Measurements from ENCODE around the gene SEZ6L.

SEZ6L gene

GRCh38 chr22:26308467-26308866, 139.2 kb downstream of the SEZ6L start:
- Histone ChIP-seq H3K36me3 (ENCODE audit: insufficient read depth) (no peaks in the 10 kb centered on the region), H3K4me2 (no peak overlapping the region), H4K20me1 (ENCODE audit: insufficient read depth) (no peaks in the 10 kb centered on the region), H3K27ac (no peak overlapping the region), H3K27me3 (ENCODE audit: insufficient read depth, low read depth) (no peaks in the 10 kb centered on the region), H3K4me1 (ENCODE audit: low read depth, poor library complexity, severe bottlenecking) (no peaks in the 10 kb centered on the region), H2AFZ (ENCODE audit: low read depth) (no peak overlapping the region), H3K79me2 (ENCODE audit: insufficient read depth, low read depth) (no peaks in the 10 kb centered on the region), H3K9ac (no peak overlapping the region), H3K4me3 (IDR thresholded peaks at IDR 0.05; ENCODE audit: insufficient read depth, low read depth, low read length) (no peak overlapping the region)
- no peak for TF ChIP-seq CTCF (conservative IDR thresholded peaks at IDR 0.05; ENCODE audit: low read depth, low read length)

- TF ChIP-seq CTCF (conservative IDR thresholded peaks at IDR 0.05; ENCODE audit: low read depth, low read length) = no peak
Measured at GRCh38 chr22:26310616-26311015, 141.4 kb downstream of the SEZ6L start.

GRCh38 chr22:26313291-26313690, 144.0 kb downstream of the SEZ6L start:
- Histone ChIP-seq H3K27me3 (ENCODE audit: insufficient read depth, low read depth) (no peaks in the 10 kb centered on the region), H2AFZ (ENCODE audit: low read depth) (no peak overlapping the region), H3K36me3 (ENCODE audit: insufficient read depth) (no peaks in the 10 kb centered on the region), H3K4me2 (no peak overlapping the region), H3K4me1 (ENCODE audit: low read depth, poor library complexity, severe bottlenecking) (no peaks in the 10 kb centered on the region), H3K27ac (no peak overlapping the region), H3K9ac (no peak overlapping the region), H3K79me2 (ENCODE audit: insufficient read depth, low read depth) (no peaks in the 10 kb centered on the region), H3K4me3 (IDR thresholded peaks at IDR 0.05; ENCODE audit: insufficient read depth, low read depth, low read length) (no peak overlapping the region), H4K20me1 (ENCODE audit: insufficient read depth) (no peaks in the 10 kb centered on the region)
- TF ChIP-seq CTCF (conservative IDR thresholded peaks at IDR 0.05; ENCODE audit: low read depth, low read length) = no peak

More at GRCh38 chr22:26310616-26311015, 141.4 kb downstream of the SEZ6L start:
- H3K4me3 ChIP-seq (IDR thresholded peaks at IDR 0.05; ENCODE audit: insufficient read depth, low read depth, low read length) = no peak overlapping the region
- no peaks in the 10 kb centered on the region for H3K27me3 ChIP-seq (ENCODE audit: insufficient read depth, low read depth)
- no peaks in the 10 kb centered on the region for H3K36me3 ChIP-seq (ENCODE audit: insufficient read depth)
- H3K9ac ChIP-seq = no peak overlapping the region
- no peaks in the 10 kb centered on the region for H3K4me1 ChIP-seq (ENCODE audit: low read depth, poor library complexity, severe bottlenecking)
- H4K20me1 ChIP-seq (ENCODE audit: insufficient read depth) = no peaks in the 10 kb centered on the region
- H3K79me2 ChIP-seq (ENCODE audit: insufficient read depth, low read depth) = no peaks in the 10 kb centered on the region
- H3K4me2 ChIP-seq = no peak overlapping the region
- H3K27ac ChIP-seq = no peak overlapping the region
- no peak overlapping the region for H2AFZ ChIP-seq (ENCODE audit: low read depth)

GRCh38 chr22:26314171-26314570, 144.9 kb downstream of the SEZ6L start:
- H3K27ac ChIP-seq = no peak overlapping the region
- H4K20me1 ChIP-seq (ENCODE audit: insufficient read depth) = no peaks in the 10 kb centered on the region
- no peak for TF ChIP-seq CTCF (conservative IDR thresholded peaks at IDR 0.05; ENCODE audit: low read depth, low read length)
- no peaks in the 10 kb centered on the region for H3K79me2 ChIP-seq (ENCODE audit: insufficient read depth, low read depth)
- H3K27me3 ChIP-seq (ENCODE audit: insufficient read depth, low read depth) = no peaks in the 10 kb centered on the region
- H3K4me1 ChIP-seq (ENCODE audit: low read depth, poor library complexity, severe bottlenecking) = no peaks in the 10 kb centered on the region
- no peak overlapping the region for H3K4me2 ChIP-seq
- H3K4me3 ChIP-seq (IDR thresholded peaks at IDR 0.05; ENCODE audit: insufficient read depth, low read depth, low read length) = no peak overlapping the region
- no peak overlapping the region for H3K9ac ChIP-seq
- no peak overlapping the region for H2AFZ ChIP-seq (ENCODE audit: low read depth)
- H3K36me3 ChIP-seq (ENCODE audit: insufficient read depth) = no peaks in the 10 kb centered on the region

Data from KMS-11 (cell line).